ENCODE results near the gene TBX20. TPM values are rescaled to one million over a fixed set of nuclear protein-coding genes. Genes with fewer than 3 reads are reported as not detected.
"Not testable (repeated sequence)": the region's sequence is repeated elsewhere in the genome, so short reads cannot be mapped to it uniquely, and the experiment has no call there.

TBX20 gene
- total RNA-seq, 1 donor from 2014 or later: 0.36 TPM

DNA sequence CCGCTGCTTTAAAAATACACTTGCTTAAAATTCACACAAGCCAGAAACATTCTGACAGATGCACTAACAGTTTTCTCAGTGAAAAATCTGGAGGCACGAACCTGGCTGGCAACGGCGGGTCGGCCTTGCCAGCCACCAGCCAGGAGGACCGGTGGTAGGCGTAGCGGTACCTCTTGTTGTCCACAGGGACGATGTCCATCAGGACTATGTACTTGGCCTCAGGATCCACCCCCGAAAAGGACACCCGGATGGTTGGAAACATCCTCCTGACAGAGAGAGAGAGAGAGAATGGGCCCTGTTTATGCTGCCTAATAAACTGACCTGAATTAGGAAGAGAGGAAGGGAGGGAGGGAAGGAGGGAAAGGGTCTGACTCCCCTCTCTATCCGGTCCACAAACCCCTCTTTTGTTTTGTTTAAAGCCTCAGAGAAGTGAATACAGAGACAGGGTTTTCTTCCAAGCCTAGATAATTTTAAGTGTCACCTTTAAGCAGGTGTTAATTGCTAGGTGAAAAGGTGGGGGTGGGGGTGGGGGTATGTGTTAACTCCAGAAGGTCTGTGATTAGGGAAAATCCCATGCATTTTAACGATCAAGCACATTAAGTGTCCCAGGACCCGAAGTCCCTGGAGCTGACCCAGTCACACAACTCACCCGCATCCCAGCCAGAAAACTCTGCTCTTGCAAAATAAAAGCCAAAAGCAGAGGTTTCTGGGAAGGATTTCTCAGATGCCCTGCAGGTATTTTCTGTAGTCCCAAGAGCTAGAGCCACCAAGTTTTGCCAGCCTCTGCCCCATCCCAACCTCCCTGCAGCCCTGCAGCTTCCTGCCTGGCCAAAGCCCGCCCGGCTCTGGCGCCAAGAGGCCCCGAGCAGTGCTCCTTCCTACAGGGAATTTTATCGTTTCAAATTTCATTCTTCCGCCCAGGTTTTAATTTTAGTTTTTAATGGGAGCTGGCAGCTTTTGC is 5.0 kb downstream of the TBX20 start:
- H3K4me3 Mint-ChIP-seq (ENCODE audit: unreplicated experiment): peak overlapping the region; percentile 77
- TF ChIP-seq, protein P1, sequence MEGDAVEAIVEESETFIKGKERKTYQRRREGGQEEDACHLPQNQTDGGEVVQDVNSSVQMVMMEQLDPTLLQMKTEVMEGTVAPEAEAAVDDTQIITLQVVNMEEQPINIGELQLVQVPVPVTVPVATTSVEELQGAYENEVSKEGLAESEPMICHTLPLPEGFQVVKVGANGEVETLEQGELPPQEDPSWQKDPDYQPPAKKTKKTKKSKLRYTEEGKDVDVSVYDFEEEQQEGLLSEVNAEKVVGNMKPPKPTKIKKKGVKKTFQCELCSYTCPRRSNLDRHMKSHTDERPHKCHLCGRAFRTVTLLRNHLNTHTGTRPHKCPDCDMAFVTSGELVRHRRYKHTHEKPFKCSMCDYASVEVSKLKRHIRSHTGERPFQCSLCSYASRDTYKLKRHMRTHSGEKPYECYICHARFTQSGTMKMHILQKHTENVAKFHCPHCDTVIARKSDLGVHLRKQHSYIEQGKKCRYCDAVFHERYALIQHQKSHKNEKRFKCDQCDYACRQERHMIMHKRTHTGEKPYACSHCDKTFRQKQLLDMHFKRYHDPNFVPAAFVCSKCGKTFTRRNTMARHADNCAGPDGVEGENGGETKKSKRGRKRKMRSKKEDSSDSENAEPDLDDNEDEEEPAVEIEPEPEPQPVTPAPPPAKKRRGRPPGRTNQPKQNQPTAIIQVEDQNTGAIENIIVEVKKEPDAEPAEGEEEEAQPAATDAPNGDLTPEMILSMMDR (IDR thresholded peaks at IDR 0.05; ENCODE audit: unreplicated experiment): no peak
- H3K36me3 Mint-ChIP-seq (ENCODE audit: low read depth, unreplicated experiment): no peaks in the 10 kb centered on the region
- no peak overlapping the region for H3K27ac Mint-ChIP-seq (ENCODE audit: unreplicated experiment)
- H3K27me3 Mint-ChIP-seq (ENCODE audit: unreplicated experiment): peaks cover 27% of the 10 kb centered on the region
- peak; percentile 15 for DNase-seq (ENCODE audit: low spot score)
- H3K4me1 Mint-ChIP-seq (ENCODE audit: unreplicated experiment): peaks cover 25% of the 10 kb centered on the region
- no peaks in the 10 kb centered on the region for H3K9me3 Mint-ChIP-seq (ENCODE audit: unreplicated experiment)

DNA sequence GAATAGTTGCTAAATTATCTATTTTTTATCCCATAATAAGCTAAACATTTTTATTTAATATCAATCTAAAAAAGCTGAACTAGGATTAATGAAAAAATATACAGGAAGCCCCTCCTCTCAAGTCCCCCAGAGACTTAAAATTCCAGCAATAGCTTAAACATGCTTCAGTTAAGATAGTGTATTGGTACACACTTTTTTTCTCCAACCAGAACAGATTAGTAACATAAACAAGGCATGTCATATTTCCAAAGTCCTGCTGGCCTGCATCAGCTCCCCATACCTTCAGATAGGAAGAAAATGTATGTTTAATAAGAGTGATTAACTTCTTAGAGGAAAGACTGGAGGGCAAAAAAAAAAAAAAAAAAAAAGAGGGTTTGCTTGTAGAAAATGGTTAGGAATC is 7.1 kb downstream of the TBX20 start:
- no peak overlapping the region for H3K27ac Mint-ChIP-seq (ENCODE audit: unreplicated experiment)
- H3K27me3 Mint-ChIP-seq (ENCODE audit: unreplicated experiment): peaks cover 8% of the 10 kb centered on the region
- TF ChIP-seq, protein P1 (IDR thresholded peaks at IDR 0.05; ENCODE audit: unreplicated experiment): no peak

DNA sequence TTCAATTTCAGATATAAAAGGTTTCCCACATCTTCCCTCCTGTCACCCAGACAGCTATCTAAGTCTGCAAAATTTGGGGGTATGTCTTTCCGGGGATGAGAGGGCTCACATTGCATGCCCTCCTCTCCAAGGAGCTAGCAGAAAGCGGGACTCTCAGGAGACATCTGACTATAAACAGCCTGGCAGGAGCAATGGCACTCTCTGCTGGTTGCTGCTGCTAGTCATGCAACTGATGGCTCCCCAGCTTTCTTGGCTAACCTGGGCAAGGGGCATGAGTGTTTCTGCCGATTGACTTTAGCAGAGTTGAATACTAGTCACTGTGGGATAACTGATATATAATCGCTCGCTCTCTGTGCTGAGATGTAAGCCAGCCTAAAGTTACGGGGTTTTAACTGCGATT is 12.0 kb downstream of the TBX20 start:
- no peak overlapping the region for H3K27ac Mint-ChIP-seq (ENCODE audit: unreplicated experiment)
- no peaks in the 10 kb centered on the region for H3K9me3 Mint-ChIP-seq (ENCODE audit: unreplicated experiment)
- DNase-seq (ENCODE audit: low spot score): no peak
- H3K27me3 Mint-ChIP-seq (ENCODE audit: unreplicated experiment): peaks cover 2% of the 10 kb centered on the region
- H3K4me3 Mint-ChIP-seq (ENCODE audit: unreplicated experiment): no peak overlapping the region
- H3K4me1 Mint-ChIP-seq (ENCODE audit: unreplicated experiment): peaks cover 3% of the 10 kb centered on the region
- H3K36me3 Mint-ChIP-seq (ENCODE audit: low read depth, unreplicated experiment): no peaks in the 10 kb centered on the region
- TF ChIP-seq, protein P1 (IDR thresholded peaks at IDR 0.05; ENCODE audit: unreplicated experiment): no peak

More for the DNA sequence above, 7.1 kb downstream of the TBX20 start:
- peaks cover 19% of the 10 kb centered on the region for H3K4me1 Mint-ChIP-seq (ENCODE audit: unreplicated experiment)
- no peaks in the 10 kb centered on the region for H3K36me3 Mint-ChIP-seq (ENCODE audit: low read depth, unreplicated experiment)
- H3K9me3 Mint-ChIP-seq (ENCODE audit: unreplicated experiment): no peaks in the 10 kb centered on the region
- no peak overlapping the region for H3K4me3 Mint-ChIP-seq (ENCODE audit: unreplicated experiment)
- DNase-seq (ENCODE audit: low spot score): no peak

DNA sequence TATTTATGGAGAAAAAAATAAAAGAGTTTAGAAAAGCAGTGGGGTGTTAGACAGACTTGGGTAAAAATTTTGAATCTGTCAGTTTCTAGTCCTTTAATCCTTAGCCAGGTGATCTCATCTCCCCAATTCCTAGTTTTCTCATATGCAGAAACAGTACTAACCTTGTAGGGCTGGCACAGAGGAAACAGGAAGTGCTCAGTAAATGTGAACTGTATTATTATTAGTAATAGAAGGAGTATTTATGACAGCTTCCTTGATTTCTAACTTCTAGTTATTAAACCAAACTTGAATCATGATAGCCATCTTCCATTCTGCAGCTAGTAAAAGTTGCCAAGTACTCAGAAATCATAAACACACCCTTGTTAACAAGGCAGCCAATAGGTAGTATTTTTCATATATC is 12.5 kb downstream of the TBX20 start:
- no peaks in the 10 kb centered on the region for H3K36me3 Mint-ChIP-seq (ENCODE audit: low read depth, unreplicated experiment)
- TF ChIP-seq, protein P1 (IDR thresholded peaks at IDR 0.05; ENCODE audit: unreplicated experiment): no peak
- no peak overlapping the region for H3K4me3 Mint-ChIP-seq (ENCODE audit: unreplicated experiment)
- peaks cover 2% of the 10 kb centered on the region for H3K27me3 Mint-ChIP-seq (ENCODE audit: unreplicated experiment)
- peaks cover 3% of the 10 kb centered on the region for H3K4me1 Mint-ChIP-seq (ENCODE audit: unreplicated experiment)
- H3K9me3 Mint-ChIP-seq (ENCODE audit: unreplicated experiment): no peaks in the 10 kb centered on the region
- no peak overlapping the region for H3K27ac Mint-ChIP-seq (ENCODE audit: unreplicated experiment)
- DNase-seq (ENCODE audit: low spot score): no peak

DNA sequence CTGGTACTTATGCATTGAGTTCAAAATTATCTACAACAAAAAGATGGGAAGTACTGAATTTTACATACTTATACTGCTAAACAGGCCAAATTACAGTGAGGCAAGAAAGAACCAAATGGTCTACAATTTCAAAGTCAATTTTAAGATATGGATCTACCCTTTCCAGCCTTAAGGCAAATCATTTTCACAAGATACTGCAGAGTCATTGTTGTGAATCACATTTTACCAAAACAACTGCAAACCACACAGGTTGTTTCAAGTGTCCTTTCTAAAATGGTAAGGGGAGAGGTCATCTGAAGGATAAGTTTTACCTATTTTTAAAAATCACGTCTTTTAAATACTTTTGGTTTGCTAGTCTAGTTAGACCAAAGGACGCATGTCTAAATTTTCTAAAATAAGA is 12.9 kb downstream of the TBX20 start:
- H3K4me1 Mint-ChIP-seq (ENCODE audit: unreplicated experiment); H3K4me3 Mint-ChIP-seq (ENCODE audit: unreplicated experiment); H3K27me3 Mint-ChIP-seq (ENCODE audit: unreplicated experiment); H3K27ac Mint-ChIP-seq (ENCODE audit: unreplicated experiment); H3K9me3 Mint-ChIP-seq (ENCODE audit: unreplicated experiment); DNase-seq (ENCODE audit: low spot score); H3K36me3 Mint-ChIP-seq (ENCODE audit: low read depth, unreplicated experiment): not testable (repeated sequence)

DNA sequence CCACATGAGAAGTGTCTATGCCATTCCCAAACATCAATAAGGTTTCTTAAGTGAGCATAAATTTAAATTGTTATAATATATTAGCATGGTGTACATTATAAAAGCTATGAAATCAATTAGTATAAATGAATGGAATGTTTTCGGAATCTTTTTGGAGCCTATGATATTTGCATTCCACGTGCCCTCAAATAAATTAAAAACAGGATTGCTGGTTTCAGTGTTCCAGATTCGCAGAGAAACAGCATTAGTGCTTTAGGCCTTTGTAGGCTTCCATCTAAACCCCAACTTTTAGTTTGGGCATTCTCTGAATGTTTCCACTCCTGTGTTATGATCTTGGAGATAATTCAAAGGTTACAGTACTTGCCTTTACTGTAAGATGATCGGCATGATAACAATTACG is 15.4 kb downstream of the TBX20 start:
- not testable (repeated sequence) for H3K4me1 Mint-ChIP-seq (ENCODE audit: unreplicated experiment); H3K27me3 Mint-ChIP-seq (ENCODE audit: unreplicated experiment); DNase-seq (ENCODE audit: low spot score); H3K9me3 Mint-ChIP-seq (ENCODE audit: unreplicated experiment); H3K4me3 Mint-ChIP-seq (ENCODE audit: unreplicated experiment); H3K36me3 Mint-ChIP-seq (ENCODE audit: low read depth, unreplicated experiment); H3K27ac Mint-ChIP-seq (ENCODE audit: unreplicated experiment)

All from endothelial cell (in vitro differentiated cells).